Measurements from ENCODE around the gene RPL10. TPM values are rescaled to one million over a fixed set of nuclear protein-coding genes. Genes with fewer than 3 reads are reported as not detected.

RPL10 gene
- total RNA-seq, 2 donors from 2014 or later, result 1,915 to 2,641 TPM

DNA sequence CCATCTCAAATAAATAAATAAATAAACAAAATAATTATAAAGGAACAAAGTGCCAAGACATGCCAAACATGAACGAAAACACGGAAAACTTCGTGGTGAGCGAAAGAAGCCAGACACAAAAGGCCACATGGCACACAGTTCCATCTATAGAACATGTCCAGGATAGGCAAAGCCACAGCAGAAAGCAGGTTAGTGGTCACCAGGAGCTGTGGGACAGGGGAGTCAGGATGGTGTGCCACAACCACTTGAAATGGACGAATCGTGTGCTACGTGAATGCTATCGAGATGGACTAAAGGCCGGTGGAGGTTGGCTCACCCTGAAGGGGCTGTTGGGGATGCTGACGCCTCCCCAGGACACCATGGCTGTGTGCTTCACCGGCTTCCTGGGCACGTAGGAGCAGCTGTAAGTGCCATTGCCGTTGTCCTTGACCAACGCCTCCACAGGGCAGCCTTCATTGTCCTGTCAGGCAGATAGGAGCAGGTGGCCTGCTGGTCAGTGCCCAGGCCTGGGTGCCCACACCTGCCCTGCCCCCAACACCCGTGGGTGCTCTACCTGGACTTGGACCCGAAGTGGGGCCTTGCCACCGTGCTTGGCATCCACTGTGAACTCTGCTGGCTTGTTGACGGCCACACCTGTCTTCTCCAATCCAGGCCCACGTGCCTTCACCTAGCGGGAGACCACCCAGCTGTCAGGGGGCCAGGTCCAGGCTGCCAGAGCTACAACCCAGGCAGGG lies 34.3 kb upstream of the RPL10 start:
- intact Hi-C loops (cut with DNase I), result no loop called here
- no peaks in the 10 kb centered on the region for H3K4me1 ChIP-seq
- H3K36me3 ChIP-seq, result no peaks in the 10 kb centered on the region
- H3K27ac ChIP-seq, result no peak overlapping the region
- H3K9me3 ChIP-seq, result no peaks in the 10 kb centered on the region
- no peak overlapping the region for H3K4me3 ChIP-seq
- H3K9ac ChIP-seq (ENCODE audit: low read depth in 2 of 2, low read length in 2 of 2), result no peak overlapping the region
- H3K27me3 ChIP-seq, result no peaks in the 10 kb centered on the region
- no peak for DNase-seq
- TF ChIP-seq, protein P1, sequence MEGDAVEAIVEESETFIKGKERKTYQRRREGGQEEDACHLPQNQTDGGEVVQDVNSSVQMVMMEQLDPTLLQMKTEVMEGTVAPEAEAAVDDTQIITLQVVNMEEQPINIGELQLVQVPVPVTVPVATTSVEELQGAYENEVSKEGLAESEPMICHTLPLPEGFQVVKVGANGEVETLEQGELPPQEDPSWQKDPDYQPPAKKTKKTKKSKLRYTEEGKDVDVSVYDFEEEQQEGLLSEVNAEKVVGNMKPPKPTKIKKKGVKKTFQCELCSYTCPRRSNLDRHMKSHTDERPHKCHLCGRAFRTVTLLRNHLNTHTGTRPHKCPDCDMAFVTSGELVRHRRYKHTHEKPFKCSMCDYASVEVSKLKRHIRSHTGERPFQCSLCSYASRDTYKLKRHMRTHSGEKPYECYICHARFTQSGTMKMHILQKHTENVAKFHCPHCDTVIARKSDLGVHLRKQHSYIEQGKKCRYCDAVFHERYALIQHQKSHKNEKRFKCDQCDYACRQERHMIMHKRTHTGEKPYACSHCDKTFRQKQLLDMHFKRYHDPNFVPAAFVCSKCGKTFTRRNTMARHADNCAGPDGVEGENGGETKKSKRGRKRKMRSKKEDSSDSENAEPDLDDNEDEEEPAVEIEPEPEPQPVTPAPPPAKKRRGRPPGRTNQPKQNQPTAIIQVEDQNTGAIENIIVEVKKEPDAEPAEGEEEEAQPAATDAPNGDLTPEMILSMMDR (IDR thresholded peaks at IDR 0.05), result no peak

DNA sequence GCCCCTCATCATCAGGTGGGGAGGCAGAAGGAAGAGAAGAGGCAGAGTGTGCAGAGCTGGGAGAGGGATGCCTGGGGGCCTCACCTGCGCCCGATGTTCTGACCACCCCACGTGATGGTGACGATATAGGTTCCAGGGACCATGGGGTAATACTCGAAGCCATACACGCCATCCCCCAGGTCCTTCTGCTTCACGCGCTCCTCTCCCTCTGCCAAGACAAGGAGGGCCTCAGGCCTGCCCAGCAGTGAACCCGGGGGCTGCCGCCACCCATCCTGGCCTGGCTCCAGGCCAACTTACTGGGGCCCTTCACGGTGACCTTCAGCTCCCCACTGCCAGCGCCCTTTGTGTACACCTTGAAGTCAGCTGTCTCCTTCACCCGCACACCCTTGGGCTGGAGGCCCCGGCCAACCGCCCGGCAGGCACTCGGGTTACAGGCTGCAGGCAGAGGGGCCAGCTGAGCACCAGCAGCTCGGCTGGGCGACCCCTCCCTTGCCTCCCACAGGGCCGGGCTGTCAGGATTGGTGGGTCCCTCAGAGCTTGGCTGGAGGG lies 33.1 kb upstream of the RPL10 start:
- no peak overlapping the region for H3K4me3 ChIP-seq
- DNase-seq, result no peak
- H3K4me1 ChIP-seq, result no peaks in the 10 kb centered on the region
- TF ChIP-seq, protein P1 (IDR thresholded peaks at IDR 0.05), result no peak
- no peaks in the 10 kb centered on the region for H3K27me3 ChIP-seq
- H3K9me3 ChIP-seq, result no peaks in the 10 kb centered on the region
- H3K9ac ChIP-seq (ENCODE audit: low read depth in 2 of 2, low read length in 2 of 2), result no peak overlapping the region
- H3K27ac ChIP-seq, result no peak overlapping the region
- no peaks in the 10 kb centered on the region for H3K36me3 ChIP-seq
- intact Hi-C loops (cut with DNase I), result no loop called here

DNA sequence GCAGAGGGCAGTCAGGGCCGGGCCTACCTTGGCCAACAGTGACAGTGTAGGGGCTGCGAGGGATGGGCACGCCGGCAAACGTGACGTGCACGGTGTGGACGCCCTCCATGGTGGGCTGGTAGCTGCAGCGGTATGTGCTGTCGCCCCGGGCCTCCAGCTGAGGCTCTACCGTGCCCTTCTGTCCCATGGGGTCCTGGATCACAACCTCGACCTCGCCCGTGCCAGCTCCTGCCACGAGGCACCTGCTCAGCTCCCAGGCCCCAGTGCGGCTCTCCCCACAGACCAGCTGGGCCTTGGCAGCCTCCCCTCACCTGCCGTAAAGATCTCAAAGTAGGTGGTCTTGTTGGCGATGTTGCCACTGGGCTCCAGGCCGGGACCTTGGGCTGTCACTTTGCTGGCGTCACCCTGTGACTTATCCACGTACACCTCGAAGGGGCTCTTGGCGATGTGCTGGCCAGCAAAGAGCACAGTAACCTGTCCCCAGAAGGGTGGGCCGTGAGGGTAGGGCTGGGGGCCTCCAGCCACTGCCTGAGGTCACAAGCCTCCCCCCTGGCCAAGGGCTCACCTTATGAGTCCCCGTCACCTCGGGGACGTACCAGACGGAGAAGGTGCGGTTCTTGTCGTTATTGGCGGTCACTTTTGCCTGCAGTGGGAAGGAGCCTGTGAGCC lies 32.0 kb upstream of the RPL10 start:
- no peak for DNase-seq
- Histone ChIP-seq H3K4me3 (no peak overlapping the region), H3K27me3 (no peaks in the 10 kb centered on the region), H3K9me3 (no peaks in the 10 kb centered on the region), H3K9ac (ENCODE audit: low read depth in 2 of 2, low read length in 2 of 2) (no peak overlapping the region), H3K4me1 (no peaks in the 10 kb centered on the region), H3K36me3 (no peaks in the 10 kb centered on the region), H3K27ac (no peak overlapping the region)
- intact Hi-C loops (cut with DNase I), result no loop called here
- TF ChIP-seq, protein P1 (IDR thresholded peaks at IDR 0.05), result no peak

DNA sequence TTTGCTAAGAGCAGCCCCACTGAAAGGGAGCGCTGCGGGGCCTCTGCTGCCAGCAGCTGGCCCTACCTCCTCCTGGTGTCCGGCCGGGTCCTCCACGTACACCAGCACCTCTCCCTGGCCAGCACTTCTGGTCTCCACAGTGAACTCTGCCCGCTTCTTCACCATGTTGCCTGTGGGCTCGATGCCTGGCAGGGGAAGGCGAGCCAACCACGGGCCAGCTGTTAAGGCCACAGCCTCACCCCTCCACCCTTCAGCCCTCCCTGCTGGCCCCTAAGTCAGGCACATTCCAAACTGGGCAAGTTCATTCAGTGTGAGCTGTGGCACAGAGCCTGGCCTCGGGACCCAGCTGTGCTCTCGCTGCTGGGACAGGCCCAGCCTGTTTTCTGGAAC lies 31.5 kb upstream of the RPL10 start:
- Histone ChIP-seq H3K4me1 (no peaks in the 10 kb centered on the region), H3K9ac (ENCODE audit: low read depth in 2 of 2, low read length in 2 of 2) (peak overlapping the region in 1 of 2 donors; percentile 4), H3K36me3 (no peaks in the 10 kb centered on the region), H3K27ac (no peak overlapping the region), H3K9me3 (no peaks in the 10 kb centered on the region), H3K27me3 (no peaks in the 10 kb centered on the region), H3K4me3 (no peak overlapping the region)
- intact Hi-C loops (cut with DNase I), result no loop called here
- no peak for DNase-seq
- TF ChIP-seq, protein P1 (IDR thresholded peaks at IDR 0.05), result no peak

DNA sequence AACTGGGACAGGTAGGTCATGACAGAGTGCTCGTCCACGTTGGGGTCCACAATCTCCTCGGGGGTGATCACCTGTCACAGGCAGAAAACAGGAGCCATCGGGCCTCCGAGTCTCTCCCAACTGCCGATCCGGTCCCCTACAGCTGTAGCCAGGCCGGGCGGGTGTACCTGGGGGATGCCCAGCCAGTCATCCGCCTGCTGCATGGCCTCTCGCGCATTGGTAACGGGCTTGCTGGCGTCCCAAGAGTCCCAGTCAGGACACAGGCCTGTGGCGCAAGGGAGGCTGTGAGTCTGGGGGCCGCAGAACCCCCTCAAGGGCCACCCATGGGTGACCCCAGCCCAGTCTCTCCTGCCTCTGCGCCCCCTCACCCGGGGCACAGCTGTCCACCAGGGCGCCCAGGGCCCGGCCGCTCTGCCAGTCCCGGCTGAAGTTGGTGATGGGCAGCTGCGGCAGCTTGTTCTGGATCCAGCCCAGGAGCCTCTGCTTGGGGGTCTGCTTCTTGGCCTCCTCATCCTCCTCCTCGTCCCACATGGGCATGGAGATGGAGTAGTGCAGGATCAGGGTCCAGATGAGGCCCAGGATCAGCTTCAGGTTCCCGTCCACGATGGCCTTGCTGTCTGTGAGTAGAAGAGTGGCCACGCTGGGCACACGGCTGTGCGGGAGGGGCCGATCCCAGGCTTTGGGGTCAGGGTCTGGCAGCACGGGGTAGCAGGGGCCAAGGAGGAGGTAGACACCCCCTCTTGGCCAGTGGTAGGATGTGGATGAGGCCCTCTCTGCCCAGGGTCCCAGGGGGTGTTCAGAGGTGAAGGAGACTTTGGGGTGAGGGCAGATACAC lies 30.5 kb upstream of the RPL10 start:
- intact Hi-C loops (cut with DNase I), result no loop called here
- peak overlapping the region; percentile 44 for H3K4me3 ChIP-seq
- no peaks in the 10 kb centered on the region for H3K4me1 ChIP-seq
- H3K9me3 ChIP-seq, result no peaks in the 10 kb centered on the region
- no peaks in the 10 kb centered on the region for H3K27me3 ChIP-seq
- H3K36me3 ChIP-seq, result no peaks in the 10 kb centered on the region
- peak overlapping the region; percentile 35 to 46 for H3K9ac ChIP-seq (ENCODE audit: low read depth in 2 of 2, low read length in 2 of 2)
- no peak for DNase-seq
- TF ChIP-seq, protein P1 (IDR thresholded peaks at IDR 0.05), result no peak
- H3K27ac ChIP-seq, result peak overlapping the region; percentile 69

Measured in colonic mucosa (tissue), 4 donors.